ENCODE measurements around the gene MAP4K1.

- TF ChIP-seq CTCF (IDR thresholded peaks at IDR 0.05 in 4 of 5, conservative IDR thresholded peaks at IDR 0.05 in 1 of 5) (no peak), POLR2A (IDR thresholded peaks at IDR 0.05) (no peak)
These were observed 62.6 kb downstream of the MAP4K1 start for GRCh38 chr19:38555200-38555599.

Measured in gastrocnemius medialis (tissue), 4 donors.